ENCODE measurements around the gene SAC3D1.

Gene SAC3D1

DNA sequence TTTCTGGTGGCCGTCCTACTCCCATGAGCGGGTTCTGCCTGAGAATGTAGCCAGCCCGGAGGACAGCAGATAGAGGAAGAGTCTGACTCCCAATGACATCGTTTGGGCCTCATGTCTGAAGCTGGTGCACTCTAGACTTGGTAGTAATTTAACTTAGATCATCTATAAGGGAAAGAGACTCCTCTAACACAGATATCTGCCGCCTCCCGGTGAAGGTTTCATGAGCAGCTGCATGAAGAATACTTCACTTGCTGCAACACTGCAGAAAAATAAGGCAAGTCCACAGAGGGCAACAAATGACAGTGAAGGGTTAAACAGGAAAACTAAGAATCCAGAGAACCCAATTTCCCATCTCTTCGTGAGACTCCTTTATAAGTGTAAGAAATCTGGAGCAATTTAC is 33.0 kb upstream of the SAC3D1 start:
- Histone ChIP-seq H3K9me2 (replicated peaks; ENCODE audit: insufficient read depth, low read length) (no peaks in the 10 kb centered on the region), H4K20me1 (ENCODE audit: low read depth, low read length) (no peaks in the 10 kb centered on the region), H3K4me3 (ENCODE audit: insufficient read depth, low read length, poor library complexity, severe bottlenecking) (no peak overlapping the region), H3K36me3 (ENCODE audit: low read length) (no peaks in the 10 kb centered on the region), H3K9me3 (ENCODE audit: insufficient read depth, low read length) (no peaks in the 10 kb centered on the region), H3F3A (ENCODE audit: insufficient read depth) (no peaks in the 10 kb centered on the region), H3K27ac (ENCODE audit: low read depth, low read length) (no peak overlapping the region), H2AFZ (ENCODE audit: low read depth, low read length, severe bottlenecking) (no peak overlapping the region), H3K9ac (ENCODE audit: low read length) (no peak overlapping the region), H3K4me2 (ENCODE audit: low read depth, low read length, poor library complexity, severe bottlenecking) (no peak overlapping the region), H3K27me3 (ENCODE audit: low read length) (no peaks in the 10 kb centered on the region), H3K79me2 (ENCODE audit: insufficient read depth, low read length) (no peaks in the 10 kb centered on the region)
- TF ChIP-seq EZH2phosphoT487 (conservative IDR thresholded peaks at IDR 0.05; ENCODE audit: low read length): no peak
- TF ChIP-seq, protein P1, sequence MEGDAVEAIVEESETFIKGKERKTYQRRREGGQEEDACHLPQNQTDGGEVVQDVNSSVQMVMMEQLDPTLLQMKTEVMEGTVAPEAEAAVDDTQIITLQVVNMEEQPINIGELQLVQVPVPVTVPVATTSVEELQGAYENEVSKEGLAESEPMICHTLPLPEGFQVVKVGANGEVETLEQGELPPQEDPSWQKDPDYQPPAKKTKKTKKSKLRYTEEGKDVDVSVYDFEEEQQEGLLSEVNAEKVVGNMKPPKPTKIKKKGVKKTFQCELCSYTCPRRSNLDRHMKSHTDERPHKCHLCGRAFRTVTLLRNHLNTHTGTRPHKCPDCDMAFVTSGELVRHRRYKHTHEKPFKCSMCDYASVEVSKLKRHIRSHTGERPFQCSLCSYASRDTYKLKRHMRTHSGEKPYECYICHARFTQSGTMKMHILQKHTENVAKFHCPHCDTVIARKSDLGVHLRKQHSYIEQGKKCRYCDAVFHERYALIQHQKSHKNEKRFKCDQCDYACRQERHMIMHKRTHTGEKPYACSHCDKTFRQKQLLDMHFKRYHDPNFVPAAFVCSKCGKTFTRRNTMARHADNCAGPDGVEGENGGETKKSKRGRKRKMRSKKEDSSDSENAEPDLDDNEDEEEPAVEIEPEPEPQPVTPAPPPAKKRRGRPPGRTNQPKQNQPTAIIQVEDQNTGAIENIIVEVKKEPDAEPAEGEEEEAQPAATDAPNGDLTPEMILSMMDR (IDR thresholded peaks at IDR 0.05; ENCODE audit: insufficient read depth, low read length, poor library complexity, severe bottlenecking): no peak

DNA sequence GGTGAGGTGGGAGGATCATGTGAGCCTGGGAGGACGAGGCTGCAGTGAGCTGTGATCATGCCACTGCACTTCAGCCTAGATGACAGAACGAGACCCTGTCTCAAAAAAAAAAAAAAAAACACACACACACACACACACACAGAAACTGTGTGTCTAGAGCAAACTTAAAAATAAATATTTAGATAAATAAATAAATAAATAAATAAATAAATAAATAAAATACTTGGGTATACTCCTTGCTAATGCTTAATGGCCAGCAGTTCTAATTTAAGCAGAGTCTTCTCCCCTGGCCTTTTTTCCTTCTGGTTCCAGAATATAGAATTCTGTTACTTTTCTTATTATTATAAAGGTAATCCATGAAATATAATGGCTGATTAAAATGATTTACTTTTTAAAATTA is 32.1 kb upstream of the SAC3D1 start:
- H3K9ac ChIP-seq (ENCODE audit: low read length): no peak overlapping the region
- H3K9me3 ChIP-seq (ENCODE audit: insufficient read depth, low read length): no peaks in the 10 kb centered on the region
- no peaks in the 10 kb centered on the region for H3K36me3 ChIP-seq (ENCODE audit: low read length)
- no peaks in the 10 kb centered on the region for H3K27me3 ChIP-seq (ENCODE audit: low read length)
- H3K79me2 ChIP-seq (ENCODE audit: insufficient read depth, low read length): no peaks in the 10 kb centered on the region
- TF ChIP-seq EZH2phosphoT487 (conservative IDR thresholded peaks at IDR 0.05; ENCODE audit: low read length): no peak
- TF ChIP-seq, protein P1 (IDR thresholded peaks at IDR 0.05; ENCODE audit: insufficient read depth, low read length, poor library complexity, severe bottlenecking): no peak
- H4K20me1 ChIP-seq (ENCODE audit: low read depth, low read length): no peaks in the 10 kb centered on the region
- H3K4me3 ChIP-seq (ENCODE audit: insufficient read depth, low read length, poor library complexity, severe bottlenecking): no peak overlapping the region
- no peak overlapping the region for H3K4me2 ChIP-seq (ENCODE audit: low read depth, low read length, poor library complexity, severe bottlenecking)
- no peak overlapping the region for H2AFZ ChIP-seq (ENCODE audit: low read depth, low read length, severe bottlenecking)
- 0 out of 2 replicates have a peak, but pooled peaks cover 4% of the 10 kb centered on the region for H3F3A ChIP-seq (ENCODE audit: insufficient read depth)
- H3K9me2 ChIP-seq (replicated peaks; ENCODE audit: insufficient read depth, low read length): no peaks in the 10 kb centered on the region
- H3K27ac ChIP-seq (ENCODE audit: low read depth, low read length): no peak overlapping the region

DNA sequence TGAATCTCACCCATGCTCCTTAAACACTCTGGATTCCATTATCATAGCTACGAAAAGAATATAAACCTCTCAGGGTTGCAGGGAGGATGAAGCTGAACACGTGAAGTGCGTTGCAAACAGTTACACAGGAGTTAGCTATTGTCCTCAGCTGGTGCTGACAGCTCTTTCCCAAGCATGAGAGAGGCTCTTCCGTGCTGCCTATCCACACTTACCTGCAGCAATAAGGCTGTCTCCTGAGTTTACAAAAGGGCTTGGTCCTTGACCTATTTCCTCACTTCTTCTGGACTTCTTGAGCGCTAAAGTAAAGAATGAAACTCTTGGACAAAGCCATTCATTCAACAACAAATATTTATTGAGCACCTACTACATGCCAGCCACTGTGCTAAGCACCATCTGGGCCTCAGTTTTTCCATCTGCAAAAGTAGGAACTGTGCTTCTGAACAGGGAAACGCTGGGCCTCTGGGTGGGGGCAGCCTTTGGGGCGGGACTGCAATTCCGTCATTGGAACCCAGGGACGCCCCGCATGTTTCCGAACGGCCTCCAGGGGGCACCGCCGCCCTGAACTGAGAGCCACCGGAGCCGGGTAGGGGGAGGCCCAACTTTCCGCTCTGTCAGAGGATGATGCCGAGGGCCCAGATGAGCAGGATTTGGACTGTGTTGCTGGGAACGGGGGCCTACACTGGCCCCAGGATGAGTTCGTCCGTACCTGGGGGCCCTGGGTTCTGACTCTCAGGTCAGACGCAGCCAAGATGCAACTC is 27.7 kb upstream of the SAC3D1 start:
- H2AFZ ChIP-seq (ENCODE audit: low read depth, low read length, severe bottlenecking): peak overlapping the region; percentile 85

More for the DNA sequence above, 27.7 kb upstream of the SAC3D1 start:
- H3K9me2 ChIP-seq (replicated peaks; ENCODE audit: insufficient read depth, low read length): no peaks in the 10 kb centered on the region
- no peaks in the 10 kb centered on the region for H3K9me3 ChIP-seq (ENCODE audit: insufficient read depth, low read length)
- H3K4me2 ChIP-seq (ENCODE audit: low read depth, low read length, poor library complexity, severe bottlenecking): peak overlapping the region; percentile 82
- H3K27ac ChIP-seq (ENCODE audit: low read depth, low read length): peak overlapping the region; percentile 88
- peak overlapping the region; percentile 74 for H3K9ac ChIP-seq (ENCODE audit: low read length)
- peaks cover 24% of the 10 kb centered on the region for H3K79me2 ChIP-seq (ENCODE audit: insufficient read depth, low read length)
- peak overlapping the region; percentile 96 for H3K4me3 ChIP-seq (ENCODE audit: insufficient read depth, low read length, poor library complexity, severe bottlenecking)
- TF ChIP-seq EZH2phosphoT487 (conservative IDR thresholded peaks at IDR 0.05; ENCODE audit: low read length): no peak
- TF ChIP-seq, protein P1 (IDR thresholded peaks at IDR 0.05; ENCODE audit: insufficient read depth, low read length, poor library complexity, severe bottlenecking): peak; percentile 66
- H3K27me3 ChIP-seq (ENCODE audit: low read length): no peaks in the 10 kb centered on the region
- no peaks in the 10 kb centered on the region for H3K36me3 ChIP-seq (ENCODE audit: low read length)
- 0 out of 2 replicates have a peak, but pooled peaks cover 4% of the 10 kb centered on the region for H3F3A ChIP-seq (ENCODE audit: insufficient read depth)
- no peaks in the 10 kb centered on the region for H4K20me1 ChIP-seq (ENCODE audit: low read depth, low read length)
